Astrocyte (in vitro differentiated cells and primary cell): Measurements from ENCODE around the gene PSMC4.

Experiments
- EZH2 ChIP-seq: IDR thresholded peaks from 2 replicates; pipeline ENCODE4 v1.6.1; 2012; ENCODE audit warnings: mild to moderate bottlenecking, low read length, inconsistent platforms; ENCODE audit not compliant: insufficient read depth
- TF ChIP-seq, protein P1 (sequence below): IDR thresholded peaks from 2 replicates; pipeline ENCODE4 v1.5.1; 2011; ENCODE audit warnings: low read depth, mild to moderate bottlenecking, inconsistent platforms, low read length, moderate library complexity; ENCODE audit not compliant: insufficient read depth

- TF ChIP-seq, protein P1, sequence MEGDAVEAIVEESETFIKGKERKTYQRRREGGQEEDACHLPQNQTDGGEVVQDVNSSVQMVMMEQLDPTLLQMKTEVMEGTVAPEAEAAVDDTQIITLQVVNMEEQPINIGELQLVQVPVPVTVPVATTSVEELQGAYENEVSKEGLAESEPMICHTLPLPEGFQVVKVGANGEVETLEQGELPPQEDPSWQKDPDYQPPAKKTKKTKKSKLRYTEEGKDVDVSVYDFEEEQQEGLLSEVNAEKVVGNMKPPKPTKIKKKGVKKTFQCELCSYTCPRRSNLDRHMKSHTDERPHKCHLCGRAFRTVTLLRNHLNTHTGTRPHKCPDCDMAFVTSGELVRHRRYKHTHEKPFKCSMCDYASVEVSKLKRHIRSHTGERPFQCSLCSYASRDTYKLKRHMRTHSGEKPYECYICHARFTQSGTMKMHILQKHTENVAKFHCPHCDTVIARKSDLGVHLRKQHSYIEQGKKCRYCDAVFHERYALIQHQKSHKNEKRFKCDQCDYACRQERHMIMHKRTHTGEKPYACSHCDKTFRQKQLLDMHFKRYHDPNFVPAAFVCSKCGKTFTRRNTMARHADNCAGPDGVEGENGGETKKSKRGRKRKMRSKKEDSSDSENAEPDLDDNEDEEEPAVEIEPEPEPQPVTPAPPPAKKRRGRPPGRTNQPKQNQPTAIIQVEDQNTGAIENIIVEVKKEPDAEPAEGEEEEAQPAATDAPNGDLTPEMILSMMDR: no peak
- no peak for TF ChIP-seq EZH2
Observed at GRCh38 chr19:39983695-39984300, 12.8 kb downstream of the PSMC4 start.
